ENCODE measurements around the gene FAAP100. TPM values are rescaled to one million over a fixed set of nuclear protein-coding genes. Genes with fewer than 3 reads are reported as not detected.

FAAP100 gene
- total RNA-seq, 1 experiment from 2014 or later = 54.7 TPM

DNA sequence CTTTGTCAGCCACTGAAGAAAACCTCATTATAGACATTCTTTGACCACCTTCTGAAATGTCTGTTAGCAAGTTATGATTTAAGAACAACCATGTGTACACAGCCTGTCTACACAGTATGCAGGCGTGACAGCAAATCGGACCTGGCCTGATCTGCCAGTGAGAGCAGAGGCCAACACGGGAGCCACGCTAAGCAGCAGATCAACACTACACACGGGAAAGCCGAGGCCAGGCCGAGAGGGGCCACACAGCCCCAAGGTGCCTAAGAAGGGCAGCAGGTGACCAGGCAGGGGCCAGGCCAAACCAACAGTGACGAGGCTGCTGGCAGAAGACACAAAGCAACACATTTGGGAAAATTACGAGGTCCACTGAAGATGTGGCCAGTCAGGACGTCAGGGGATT, 16.3 kb upstream of the FAAP100 start (continued):
- TF ChIP-seq ZNF121 (CRISPR knock-in tag; IDR thresholded peaks at IDR 0.05) (no peak), FOXJ3 (CRISPR knock-in tag; IDR thresholded peaks at IDR 0.05; ENCODE audit: borderline replicate concordance) (no peak), ZNF423 (CRISPR knock-in tag; IDR thresholded peaks at IDR 0.05) (no peak), NR3C1 (CRISPR knock-in tag; conservative IDR thresholded peaks at IDR 0.05; ENCODE audit: low read depth) (no peak), JUN (CRISPR knock-in tag; IDR thresholded peaks at IDR 0.05) (no peak), SMAD3 (CRISPR knock-in tag; IDR thresholded peaks at IDR 0.05; ENCODE audit: borderline replicate concordance) (no peak)
- TF ChIP-seq, protein P1, sequence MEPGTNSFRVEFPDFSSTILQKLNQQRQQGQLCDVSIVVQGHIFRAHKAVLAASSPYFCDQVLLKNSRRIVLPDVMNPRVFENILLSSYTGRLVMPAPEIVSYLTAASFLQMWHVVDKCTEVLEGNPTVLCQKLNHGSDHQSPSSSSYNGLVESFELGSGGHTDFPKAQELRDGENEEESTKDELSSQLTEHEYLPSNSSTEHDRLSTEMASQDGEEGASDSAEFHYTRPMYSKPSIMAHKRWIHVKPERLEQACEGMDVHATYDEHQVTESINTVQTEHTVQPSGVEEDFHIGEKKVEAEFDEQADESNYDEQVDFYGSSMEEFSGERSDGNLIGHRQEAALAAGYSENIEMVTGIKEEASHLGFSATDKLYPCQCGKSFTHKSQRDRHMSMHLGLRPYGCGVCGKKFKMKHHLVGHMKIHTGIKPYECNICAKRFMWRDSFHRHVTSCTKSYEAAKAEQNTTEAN (CRISPR knock-in tag; IDR thresholded peaks at IDR 0.05) = no peak

DNA sequence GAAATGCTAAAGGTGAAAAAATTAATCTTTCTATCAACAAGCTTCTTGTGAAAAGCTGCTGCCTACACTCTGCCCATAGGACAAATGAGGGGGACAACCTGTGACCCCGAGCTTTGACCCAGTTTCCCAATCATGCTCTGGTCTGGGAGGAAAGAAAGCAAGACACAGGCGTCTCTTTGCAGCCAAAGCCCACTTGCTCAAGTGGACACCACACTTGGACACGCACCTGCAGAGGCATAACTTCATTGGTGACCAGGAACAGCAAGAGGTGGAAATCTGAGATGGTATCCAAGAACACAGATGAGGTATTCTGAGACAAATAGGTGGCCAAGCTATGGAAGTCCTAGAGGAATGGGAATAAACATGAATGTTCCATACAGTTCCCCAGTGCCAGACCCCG, 15.0 kb upstream of the FAAP100 start:
- POLR2A ChIA-PET = no interaction called here

More for the DNA sequence above, 15.0 kb upstream of the FAAP100 start:
- Mint-ChIP-seq H3K4me3 (no peak overlapping the region), H3K27me3 (ENCODE audit: low read depth) (no peaks in the 10 kb centered on the region), H3K36me3 (peaks cover 56% of the 10 kb centered on the region), H3K27ac (no peak overlapping the region; the same call in 1 of the 2 replicates), H3K9me3 (no peaks in the 10 kb centered on the region), H3K4me1 (no peaks in the 10 kb centered on the region)
- ATAC-seq = no peak
- TF ChIP-seq OVOL2 (CRISPR knock-in tag; IDR thresholded peaks at IDR 0.05; ENCODE audit: borderline replicate concordance) = no peak
- TF ChIP-seq, protein P2, sequence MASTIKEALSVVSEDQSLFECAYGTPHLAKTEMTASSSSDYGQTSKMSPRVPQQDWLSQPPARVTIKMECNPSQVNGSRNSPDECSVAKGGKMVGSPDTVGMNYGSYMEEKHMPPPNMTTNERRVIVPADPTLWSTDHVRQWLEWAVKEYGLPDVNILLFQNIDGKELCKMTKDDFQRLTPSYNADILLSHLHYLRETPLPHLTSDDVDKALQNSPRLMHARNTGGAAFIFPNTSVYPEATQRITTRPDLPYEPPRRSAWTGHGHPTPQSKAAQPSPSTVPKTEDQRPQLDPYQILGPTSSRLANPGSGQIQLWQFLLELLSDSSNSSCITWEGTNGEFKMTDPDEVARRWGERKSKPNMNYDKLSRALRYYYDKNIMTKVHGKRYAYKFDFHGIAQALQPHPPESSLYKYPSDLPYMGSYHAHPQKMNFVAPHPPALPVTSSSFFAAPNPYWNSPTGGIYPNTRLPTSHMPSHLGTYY (CRISPR knock-in tag; IDR thresholded peaks at IDR 0.05) = no peak
- no peak for TF ChIP-seq NFYB (CRISPR knock-in tag; conservative IDR thresholded peaks at IDR 0.05; ENCODE audit: low read depth)
- TF ChIP-seq SOX15 (CRISPR knock-in tag; IDR thresholded peaks at IDR 0.05) = no peak
- TF ChIP-seq GABPB1 (CRISPR knock-in tag; IDR thresholded peaks at IDR 0.05) = no peak
- TF ChIP-seq, protein P3, sequence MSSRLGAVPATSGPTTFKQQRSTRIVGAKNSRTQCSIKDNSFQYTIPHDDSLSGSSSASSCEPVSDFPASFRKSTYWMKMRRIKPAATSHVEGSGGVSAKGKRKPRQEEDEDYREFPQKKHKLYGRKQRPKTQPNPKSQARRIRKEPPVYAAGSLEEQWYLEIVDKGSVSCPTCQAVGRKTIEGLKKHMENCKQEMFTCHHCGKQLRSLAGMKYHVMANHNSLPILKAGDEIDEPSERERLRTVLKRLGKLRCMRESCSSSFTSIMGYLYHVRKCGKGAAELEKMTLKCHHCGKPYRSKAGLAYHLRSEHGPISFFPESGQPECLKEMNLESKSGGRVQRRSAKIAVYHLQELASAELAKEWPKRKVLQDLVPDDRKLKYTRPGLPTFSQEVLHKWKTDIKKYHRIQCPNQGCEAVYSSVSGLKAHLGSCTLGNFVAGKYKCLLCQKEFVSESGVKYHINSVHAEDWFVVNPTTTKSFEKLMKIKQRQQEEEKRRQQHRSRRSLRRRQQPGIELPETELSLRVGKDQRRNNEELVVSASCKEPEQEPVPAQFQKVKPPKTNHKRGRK (CRISPR knock-in tag; IDR thresholded peaks at IDR 0.05; ENCODE audit: borderline replicate concordance) = no peak
- TF ChIP-seq NR1H2 (CRISPR knock-in tag; IDR thresholded peaks at IDR 0.05) = no peak
- no peak for TF ChIP-seq ZNF219 (CRISPR knock-in tag; IDR thresholded peaks at IDR 0.05; ENCODE audit: borderline replicate concordance)
- TF ChIP-seq SMAD4 (CRISPR knock-in tag; IDR thresholded peaks at IDR 0.05) = no peak
- no peak for TF ChIP-seq NR2C2 (CRISPR knock-in tag; IDR thresholded peaks at IDR 0.05)
- TF ChIP-seq, protein P4, sequence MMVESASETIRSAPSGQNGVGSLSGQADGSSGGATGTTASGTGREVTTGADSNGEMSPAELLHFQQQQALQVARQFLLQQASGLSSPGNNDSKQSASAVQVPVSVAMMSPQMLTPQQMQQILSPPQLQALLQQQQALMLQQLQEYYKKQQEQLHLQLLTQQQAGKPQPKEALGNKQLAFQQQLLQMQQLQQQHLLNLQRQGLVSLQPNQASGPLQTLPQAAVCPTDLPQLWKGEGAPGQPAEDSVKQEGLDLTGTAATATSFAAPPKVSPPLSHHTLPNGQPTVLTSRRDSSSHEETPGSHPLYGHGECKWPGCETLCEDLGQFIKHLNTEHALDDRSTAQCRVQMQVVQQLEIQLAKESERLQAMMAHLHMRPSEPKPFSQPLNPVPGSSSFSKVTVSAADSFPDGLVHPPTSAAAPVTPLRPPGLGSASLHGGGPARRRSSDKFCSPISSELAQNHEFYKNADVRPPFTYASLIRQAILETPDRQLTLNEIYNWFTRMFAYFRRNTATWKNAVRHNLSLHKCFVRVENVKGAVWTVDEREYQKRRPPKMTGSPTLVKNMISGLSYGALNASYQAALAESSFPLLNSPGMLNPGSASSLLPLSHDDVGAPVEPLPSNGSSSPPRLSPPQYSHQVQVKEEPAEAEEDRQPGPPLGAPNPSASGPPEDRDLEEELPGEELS (CRISPR knock-in tag; IDR thresholded peaks at IDR 0.05) = no peak
- TF ChIP-seq, protein P5, sequence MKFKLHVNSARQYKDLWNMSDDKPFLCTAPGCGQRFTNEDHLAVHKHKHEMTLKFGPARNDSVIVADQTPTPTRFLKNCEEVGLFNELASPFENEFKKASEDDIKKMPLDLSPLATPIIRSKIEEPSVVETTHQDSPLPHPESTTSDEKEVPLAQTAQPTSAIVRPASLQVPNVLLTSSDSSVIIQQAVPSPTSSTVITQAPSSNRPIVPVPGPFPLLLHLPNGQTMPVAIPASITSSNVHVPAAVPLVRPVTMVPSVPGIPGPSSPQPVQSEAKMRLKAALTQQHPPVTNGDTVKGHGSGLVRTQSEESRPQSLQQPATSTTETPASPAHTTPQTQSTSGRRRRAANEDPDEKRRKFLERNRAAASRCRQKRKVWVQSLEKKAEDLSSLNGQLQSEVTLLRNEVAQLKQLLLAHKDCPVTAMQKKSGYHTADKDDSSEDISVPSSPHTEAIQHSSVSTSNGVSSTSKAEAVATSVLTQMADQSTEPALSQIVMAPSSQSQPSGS (CRISPR knock-in tag; IDR thresholded peaks at IDR 0.05; ENCODE audit: borderline replicate concordance, low read depth) = no peak
- TF ChIP-seq NFE2L1 (CRISPR knock-in tag; IDR thresholded peaks at IDR 0.05) = no peak
- TF ChIP-seq NFATC4 (CRISPR knock-in tag; IDR thresholded peaks at IDR 0.05) = no peak
- TF ChIP-seq CREB1 (CRISPR knock-in tag; IDR thresholded peaks at IDR 0.05) = no peak
- TF ChIP-seq, protein P6, sequence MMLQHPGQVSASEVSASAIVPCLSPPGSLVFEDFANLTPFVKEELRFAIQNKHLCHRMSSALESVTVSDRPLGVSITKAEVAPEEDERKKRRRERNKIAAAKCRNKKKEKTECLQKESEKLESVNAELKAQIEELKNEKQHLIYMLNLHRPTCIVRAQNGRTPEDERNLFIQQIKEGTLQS (CRISPR knock-in tag; conservative IDR thresholded peaks at IDR 0.05) = no peak
- TF ChIP-seq, protein P7, sequence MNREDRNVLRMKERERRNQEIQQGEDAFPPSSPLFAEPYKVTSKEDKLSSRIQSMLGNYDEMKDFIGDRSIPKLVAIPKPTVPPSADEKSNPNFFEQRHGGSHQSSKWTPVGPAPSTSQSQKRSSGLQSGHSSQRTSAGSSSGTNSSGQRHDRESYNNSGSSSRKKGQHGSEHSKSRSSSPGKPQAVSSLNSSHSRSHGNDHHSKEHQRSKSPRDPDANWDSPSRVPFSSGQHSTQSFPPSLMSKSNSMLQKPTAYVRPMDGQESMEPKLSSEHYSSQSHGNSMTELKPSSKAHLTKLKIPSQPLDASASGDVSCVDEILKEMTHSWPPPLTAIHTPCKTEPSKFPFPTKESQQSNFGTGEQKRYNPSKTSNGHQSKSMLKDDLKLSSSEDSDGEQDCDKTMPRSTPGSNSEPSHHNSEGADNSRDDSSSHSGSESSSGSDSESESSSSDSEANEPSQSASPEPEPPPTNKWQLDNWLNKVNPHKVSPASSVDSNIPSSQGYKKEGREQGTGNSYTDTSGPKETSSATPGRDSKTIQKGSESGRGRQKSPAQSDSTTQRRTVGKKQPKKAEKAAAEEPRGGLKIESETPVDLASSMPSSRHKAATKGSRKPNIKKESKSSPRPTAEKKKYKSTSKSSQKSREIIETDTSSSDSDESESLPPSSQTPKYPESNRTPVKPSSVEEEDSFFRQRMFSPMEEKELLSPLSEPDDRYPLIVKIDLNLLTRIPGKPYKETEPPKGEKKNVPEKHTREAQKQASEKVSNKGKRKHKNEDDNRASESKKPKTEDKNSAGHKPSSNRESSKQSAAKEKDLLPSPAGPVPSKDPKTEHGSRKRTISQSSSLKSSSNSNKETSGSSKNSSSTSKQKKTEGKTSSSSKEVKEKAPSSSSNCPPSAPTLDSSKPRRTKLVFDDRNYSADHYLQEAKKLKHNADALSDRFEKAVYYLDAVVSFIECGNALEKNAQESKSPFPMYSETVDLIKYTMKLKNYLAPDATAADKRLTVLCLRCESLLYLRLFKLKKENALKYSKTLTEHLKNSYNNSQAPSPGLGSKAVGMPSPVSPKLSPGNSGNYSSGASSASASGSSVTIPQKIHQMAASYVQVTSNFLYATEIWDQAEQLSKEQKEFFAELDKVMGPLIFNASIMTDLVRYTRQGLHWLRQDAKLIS (CRISPR knock-in tag; IDR thresholded peaks at IDR 0.05; ENCODE audit: borderline replicate concordance) = no peak
- TF ChIP-seq ELF4 (CRISPR knock-in tag; IDR thresholded peaks at IDR 0.05; ENCODE audit: low read depth) = no peak
- CTCF ChIA-PET = interaction anchor here (1.1 kb wide), 1 partner anchor 15 kb away, joined by 3 read pairs; no protein-coding TSS in a partner anchor
- no peak for DNase-seq (ENCODE audit: low spot score)
